Thyroid gland (tissue), 4 donors: ENCODE results near the gene PAX5.

Experiments
- CTCF ChIP-seq, 6 experiments: fragments of 200-600 bp in 3 of 6; fragments of 450-650 bp in 3 of 6; sonication (generic) in 3 of 6; IDR thresholded peaks; one replicate each; pipeline ENCODE4 v1.5.1; 2016 to 2019; ENCODE audit warnings: antibody characterized with exemption in 6 of 6, mild to moderate bottlenecking in 2 of 6, inconsistent platforms in 1 of 6, moderate library complexity in 1 of 6
- POLR2A ChIP-seq, 2 donors: fragments of 450-650 bp; IDR thresholded peaks; one replicate each; pipeline ENCODE4 v1.6.1; 2017; ENCODE audit warnings: antibody characterized with exemption in 2 of 2, mild to moderate bottlenecking in 2 of 2, moderate library complexity in 1 of 2

- TF ChIP-seq CTCF (IDR thresholded peaks at IDR 0.05), result no peak
- no peak for TF ChIP-seq POLR2A (IDR thresholded peaks at IDR 0.05)
Observed at GRCh38 chr9:36793277-36793676, 240.8 kb downstream of the PAX5 start.
